Skeletal muscle tissue (tissue), 4 donors: ENCODE measurements around the gene ADAM33. TPM values are rescaled to one million over a fixed set of nuclear protein-coding genes. Genes with fewer than 3 reads are reported as not detected.

Source experiments
- H3K27ac ChIP-seq: one replicate; pipeline ENCODE4 v1.7.0; 2013; ENCODE audit warnings: mild to moderate bottlenecking, low read depth, low read length, inconsistent platforms
- H3K27me3 ChIP-seq, 3 donors: one replicate each; pipeline ENCODE4 v1.7.0; 2013; ENCODE audit warnings: low read length in 3 of 3; ENCODE audit not compliant: control insufficient read depth in 3 of 3, insufficient read depth in 3 of 3
- H3K36me3 ChIP-seq, 3 donors: one replicate each; pipeline ENCODE4 v1.7.0; 2013; ENCODE audit warnings: low read length in 3 of 3; ENCODE audit not compliant: control insufficient read depth in 3 of 3, insufficient read depth in 3 of 3
- H3K4me1 ChIP-seq, 3 donors: one replicate each; pipeline ENCODE4 v1.7.0; 2013; ENCODE audit warnings: low read length in 3 of 3, mild to moderate bottlenecking in 3 of 3; ENCODE audit not compliant: control insufficient read depth in 3 of 3, insufficient read depth in 3 of 3
- H3K4me3 ChIP-seq, 3 donors: one replicate each; pipeline ENCODE4 v1.7.0; 2013; ENCODE audit warnings: low read length in 3 of 3
- H3K9ac ChIP-seq, 3 donors: one replicate each; pipeline ENCODE4 v1.7.0; 2013; ENCODE audit warnings: low read length in 3 of 3, mild to moderate bottlenecking in 3 of 3, moderate library complexity in 2 of 3, low read depth in 1 of 3
- H3K9me3 ChIP-seq, 3 donors: one replicate each; pipeline ENCODE4 v1.7.0; 2013; ENCODE audit warnings: low read length in 3 of 3; ENCODE audit not compliant: control insufficient read depth in 3 of 3
- total RNA-seq: library from RNA; depleted of rRNA; stranded (reverse); fragments of >200 nt; gene quantifications from one replicate; pipeline ENCODE4 v1.2.3, GENCODE V29; 2014
- donor health status: Osteomylitis.

ADAM33 gene
- total RNA-seq, 1 donor from 2014 or later, result 30.8 TPM

GRCh38 chr20:3660262-3661059, 21.3 kb downstream of the ADAM33 start:
- Histone ChIP-seq H3K9ac (no peak overlapping the region), H3K4me3 (no peak overlapping the region)

GRCh38 chr20:3659492-3660261, 22.1 kb downstream of the ADAM33 start:
- Histone ChIP-seq H3K36me3 (no peaks in the 10 kb centered on the region), H3K9me3 (peaks cover 0 to 5% (median 0%) of the 10 kb centered on the region in 3 donors), H3K27me3 (peaks cover 42 to 49% (median 45%) of the 10 kb centered on the region in 3 donors)

More at GRCh38 chr20:3660262-3661059, 21.3 kb downstream of the ADAM33 start:
- peaks cover 42 to 49% (median 45%) of the 10 kb centered on the region in 3 donors for H3K27me3 ChIP-seq
- H3K9me3 ChIP-seq, result no peaks in the 10 kb centered on the region
- no peaks in the 10 kb centered on the region for H3K4me1 ChIP-seq
- H3K36me3 ChIP-seq, result no peaks in the 10 kb centered on the region
- H3K27ac ChIP-seq, result no peak overlapping the region

DNA sequence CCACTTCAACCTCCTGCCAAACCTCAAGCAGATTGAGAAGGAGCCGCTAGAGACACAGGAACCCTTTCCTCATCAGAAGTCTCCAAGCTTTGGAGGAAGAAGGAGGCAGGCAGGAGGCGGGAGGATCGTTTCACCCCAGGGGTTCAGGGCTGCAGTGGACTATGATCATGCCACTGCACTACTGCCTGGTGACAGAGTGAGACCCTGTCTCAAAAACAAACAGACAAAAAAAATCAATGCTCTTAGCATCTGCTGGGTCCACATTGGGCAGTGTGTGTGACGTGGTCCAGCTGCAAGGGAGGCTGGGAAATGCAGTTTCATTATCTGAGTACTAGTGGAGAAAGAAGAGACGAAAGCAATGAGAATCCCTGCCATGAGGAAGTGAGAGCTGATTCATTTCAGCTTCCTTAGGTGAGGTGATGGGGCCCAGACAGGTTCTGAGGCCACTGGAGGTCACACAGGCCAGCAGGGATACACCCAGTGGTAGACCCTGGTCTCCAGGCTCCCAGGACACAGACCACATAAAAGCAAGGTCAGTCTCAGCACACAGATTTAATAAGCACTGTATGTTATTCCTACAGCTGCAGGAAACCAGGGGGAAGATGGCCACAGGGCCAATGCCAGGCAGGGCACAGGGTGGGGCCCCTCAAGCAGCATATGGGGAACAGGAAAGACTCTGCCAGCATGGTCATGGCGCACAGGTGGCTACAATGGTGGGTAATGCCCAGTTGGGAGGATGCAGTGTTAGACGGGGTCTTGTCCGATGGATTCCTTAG, 22.9 kb downstream of the ADAM33 start:
- no peaks in the 10 kb centered on the region for H3K4me1 ChIP-seq
- no peak overlapping the region for H3K9ac ChIP-seq
- peaks cover 42 to 49% (median 45%) of the 10 kb centered on the region in 3 donors for H3K27me3 ChIP-seq
- H3K36me3 ChIP-seq, result no peaks in the 10 kb centered on the region
- peaks cover 0 to 5% (median 0%) of the 10 kb centered on the region in 3 donors for H3K9me3 ChIP-seq
- no peak overlapping the region for H3K27ac ChIP-seq
- H3K4me3 ChIP-seq, result no peak overlapping the region

More at GRCh38 chr20:3659492-3660261, 22.1 kb downstream of the ADAM33 start:
- H3K9ac ChIP-seq, result no peak overlapping the region
- no peak overlapping the region for H3K27ac ChIP-seq
- no peak overlapping the region for H3K4me3 ChIP-seq
- no peaks in the 10 kb centered on the region for H3K4me1 ChIP-seq

- Histone ChIP-seq H3K9ac (no peak overlapping the region), H3K27me3 (peaks cover 42 to 47% (median 42%) of the 10 kb centered on the region in 3 donors), H3K36me3 (no peaks in the 10 kb centered on the region), H3K4me1 (no peaks in the 10 kb centered on the region), H3K9me3 (peaks cover 0 to 8% (median 0%) of the 10 kb centered on the region in 3 donors), H3K4me3 (no peak overlapping the region), H3K27ac (no peak overlapping the region)
Measured at GRCh38 chr20:3658019-3658715, 23.6 kb downstream of the ADAM33 start.

GRCh38 chr20:3655131-3655405, 26.7 kb downstream of the ADAM33 start:
- Histone ChIP-seq H3K4me1 (no peaks in the 10 kb centered on the region), H3K27me3 (peaks cover 13 to 19% (median 17%) of the 10 kb centered on the region in 3 donors), H3K9me3 (peaks cover 0 to 8% (median 0%) of the 10 kb centered on the region in 3 donors), H3K9ac (no peak overlapping the region), H3K27ac (no peak overlapping the region), H3K36me3 (peaks cover 2 to 4% (median 3%) of the 10 kb centered on the region in 3 donors), H3K4me3 (no peak overlapping the region)

DNA sequence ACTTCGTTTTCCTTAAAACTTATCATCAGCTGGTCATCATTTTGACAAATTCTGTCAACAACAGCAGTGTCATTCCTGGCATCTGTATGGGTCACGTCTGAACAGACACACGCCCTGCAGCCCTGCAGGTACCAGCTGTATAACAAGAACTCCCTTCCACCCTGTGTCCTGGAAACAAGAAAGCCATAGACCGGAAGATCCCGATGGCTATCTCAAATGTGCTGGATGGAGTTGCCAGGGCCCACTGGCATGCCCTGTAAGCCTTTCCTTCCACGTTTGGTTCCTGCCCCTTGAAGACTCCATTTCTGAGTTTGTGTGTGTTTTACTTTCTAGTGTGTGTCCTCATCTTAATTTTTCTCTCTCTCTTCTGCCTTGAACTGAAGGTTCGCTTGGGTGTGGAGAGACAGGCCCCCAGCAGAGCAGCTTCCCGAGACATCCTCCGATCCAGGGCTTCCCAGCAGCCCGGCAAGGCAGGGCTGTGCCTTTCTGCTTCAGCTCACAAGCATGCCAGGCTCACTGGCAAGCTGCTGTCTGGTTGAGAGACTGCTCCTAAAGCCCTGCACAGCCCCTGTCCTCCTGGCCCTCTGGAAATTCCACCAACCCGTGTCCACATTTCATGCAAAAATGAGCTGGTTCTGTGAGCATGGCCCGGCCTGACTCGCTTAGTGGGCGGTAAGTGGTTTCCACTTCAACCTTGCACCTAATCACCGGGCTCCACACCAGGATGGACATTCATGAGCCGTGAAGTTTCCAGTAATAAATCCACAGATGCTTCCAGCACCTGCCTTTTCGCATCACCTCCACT, 27.3 kb downstream of the ADAM33 start:
- H3K4me3 ChIP-seq, result no peak overlapping the region
- H3K9ac ChIP-seq, result no peak overlapping the region
- H3K4me1 ChIP-seq, result no peaks in the 10 kb centered on the region
- no peak overlapping the region for H3K27ac ChIP-seq
- H3K36me3 ChIP-seq, result peaks cover 4 to 7% (median 6%) of the 10 kb centered on the region in 3 donors
- H3K27me3 ChIP-seq, result peaks cover 7 to 14% (median 12%) of the 10 kb centered on the region in 3 donors
- peaks cover 0 to 8% (median 0%) of the 10 kb centered on the region in 3 donors for H3K9me3 ChIP-seq

DNA sequence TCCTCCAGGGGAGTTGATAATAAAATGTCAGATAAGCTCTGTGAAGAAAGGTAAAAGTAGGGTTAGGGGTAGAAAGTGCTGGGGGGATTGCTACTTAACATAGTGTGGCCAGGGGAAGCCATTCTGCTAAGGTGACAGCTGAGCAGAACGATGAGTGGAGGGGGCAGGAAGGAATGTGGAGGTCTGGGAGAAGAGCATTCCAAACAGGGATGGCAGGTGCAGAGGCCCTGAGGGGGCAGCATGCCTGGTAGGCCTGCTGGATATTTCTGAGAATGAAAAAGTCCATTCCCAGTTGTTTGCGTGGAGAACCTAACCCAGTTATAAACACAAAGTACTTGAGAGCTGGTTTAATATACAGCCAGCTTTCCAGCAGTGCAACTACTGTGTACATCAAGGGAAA, 27.9 kb downstream of the ADAM33 start:
- Histone ChIP-seq H3K9ac (no peak overlapping the region), H3K4me1 (no peaks in the 10 kb centered on the region), H3K36me3 (peaks cover 4 to 10% (median 9%) of the 10 kb centered on the region in 3 donors)

DNA sequence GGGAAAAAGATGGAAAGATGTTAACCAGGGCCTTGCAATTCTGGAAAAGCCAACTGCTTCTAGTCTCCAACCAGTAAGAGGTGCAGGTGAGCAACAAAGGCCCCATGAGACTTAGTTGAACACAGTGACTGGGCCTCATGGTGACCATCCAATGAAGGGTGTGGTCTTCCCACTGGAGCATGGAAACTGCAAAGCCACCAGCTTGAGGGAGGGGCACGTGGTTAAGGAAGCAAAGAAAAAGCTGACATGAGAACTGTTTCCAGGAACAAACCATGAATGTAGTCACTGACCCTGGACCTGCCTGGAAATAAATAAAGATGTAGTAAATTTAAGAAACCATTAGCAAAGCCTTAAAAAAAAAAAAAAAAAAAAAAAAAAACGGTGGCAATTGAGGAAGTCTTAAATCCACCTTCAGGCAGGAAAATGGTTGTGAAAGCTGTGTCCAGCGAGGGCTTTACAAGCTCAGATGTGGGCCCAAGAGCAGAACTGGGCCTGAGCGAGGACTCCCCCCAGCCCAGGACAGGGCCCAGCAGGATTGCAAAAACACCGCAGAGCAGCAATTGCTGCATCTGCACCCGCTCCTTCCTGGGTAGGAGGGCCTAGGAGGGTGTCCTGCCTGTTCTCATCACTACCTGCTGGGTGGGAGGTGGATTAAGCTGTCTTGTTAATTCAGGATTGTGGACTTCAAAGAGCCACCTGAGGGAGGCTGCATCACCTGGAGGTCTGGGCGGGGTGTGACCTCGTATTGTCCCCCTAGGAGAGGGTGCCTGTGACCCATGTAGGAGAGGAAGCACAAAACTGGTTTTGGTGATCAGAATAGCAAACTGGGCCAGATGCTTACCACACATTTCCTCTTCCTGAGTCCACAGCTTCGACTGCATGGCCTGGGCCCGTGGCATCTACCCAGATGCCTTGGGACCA, 28.9 kb downstream of the ADAM33 start:
- peaks cover 0 to 8% (median 0%) of the 10 kb centered on the region in 3 donors for H3K9me3 ChIP-seq
- peaks cover 0 to under 1% (median under 1%) of the 10 kb centered on the region in 3 donors for H3K27me3 ChIP-seq
- no peak overlapping the region for H3K4me3 ChIP-seq
- H3K9ac ChIP-seq, result no peak overlapping the region
- H3K27ac ChIP-seq, result no peak overlapping the region
- H3K4me1 ChIP-seq, result no peaks in the 10 kb centered on the region
- peaks cover 9 to 16% (median 10%) of the 10 kb centered on the region in 3 donors for H3K36me3 ChIP-seq

More for the DNA sequence above, 27.9 kb downstream of the ADAM33 start:
- Histone ChIP-seq H3K9me3 (peaks cover 0 to 8% (median 0%) of the 10 kb centered on the region in 3 donors), H3K27me3 (peaks cover 6 to 10% (median 8%) of the 10 kb centered on the region in 3 donors), H3K27ac (no peak overlapping the region), H3K4me3 (no peak overlapping the region)
